ENCODE data around the gene TMIE.

The TMIE gene

GRCh38 chr3:46668591-46668990, 32.6 kb upstream of the TMIE start:
- no peak for DNase-seq (ENCODE audit: extremely low read depth in 1 of 2, low read depth in 1 of 2)

DNA sequence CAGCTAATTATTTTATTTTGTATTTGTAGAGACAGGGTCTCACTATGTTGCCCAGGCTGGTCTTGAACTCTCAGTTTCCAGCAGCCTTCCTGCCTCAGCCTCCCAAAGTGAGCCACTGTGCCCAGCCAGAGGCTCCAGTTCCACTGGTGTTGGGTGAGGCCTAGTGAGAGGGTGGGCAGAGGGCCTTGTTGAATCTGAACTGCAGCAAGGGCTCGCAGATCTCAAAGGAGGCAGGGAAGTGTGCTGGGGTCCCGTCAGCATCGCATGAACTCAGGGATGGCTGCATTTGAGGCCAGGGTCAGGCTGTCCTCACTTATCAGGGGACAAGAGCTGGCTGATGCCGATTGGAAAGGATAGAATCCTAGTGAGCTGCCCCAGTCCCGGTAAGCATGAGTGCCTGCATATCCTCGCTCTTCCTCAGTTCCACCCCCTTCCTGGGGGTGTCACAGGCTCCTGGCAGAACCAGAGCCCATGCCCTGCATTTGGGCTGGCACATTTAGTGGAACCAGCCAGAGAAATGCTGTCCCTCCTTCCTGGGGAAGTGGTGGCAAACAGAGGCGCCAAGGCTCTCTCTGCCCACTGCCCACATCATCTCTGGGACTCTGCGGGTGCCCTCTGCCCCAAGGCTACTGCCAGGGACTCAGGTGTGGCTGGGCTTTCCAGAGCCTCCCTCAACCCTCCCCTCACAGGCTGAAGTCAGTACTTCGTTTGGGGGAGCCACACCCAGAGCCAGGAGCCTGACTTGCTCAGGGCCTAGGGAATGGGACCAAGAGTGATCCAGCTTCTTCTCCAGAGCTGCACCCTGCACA, 31.8 kb upstream of the TMIE start:
- no peak for DNase-seq (ENCODE audit: extremely low read depth in 1 of 2, low read depth in 1 of 2)

GRCh38 chr3:46670000-46670890, 30.9 kb upstream of the TMIE start:
- no peak for DNase-seq (ENCODE audit: extremely low read depth in 1 of 2, low read depth in 1 of 2)

DNA sequence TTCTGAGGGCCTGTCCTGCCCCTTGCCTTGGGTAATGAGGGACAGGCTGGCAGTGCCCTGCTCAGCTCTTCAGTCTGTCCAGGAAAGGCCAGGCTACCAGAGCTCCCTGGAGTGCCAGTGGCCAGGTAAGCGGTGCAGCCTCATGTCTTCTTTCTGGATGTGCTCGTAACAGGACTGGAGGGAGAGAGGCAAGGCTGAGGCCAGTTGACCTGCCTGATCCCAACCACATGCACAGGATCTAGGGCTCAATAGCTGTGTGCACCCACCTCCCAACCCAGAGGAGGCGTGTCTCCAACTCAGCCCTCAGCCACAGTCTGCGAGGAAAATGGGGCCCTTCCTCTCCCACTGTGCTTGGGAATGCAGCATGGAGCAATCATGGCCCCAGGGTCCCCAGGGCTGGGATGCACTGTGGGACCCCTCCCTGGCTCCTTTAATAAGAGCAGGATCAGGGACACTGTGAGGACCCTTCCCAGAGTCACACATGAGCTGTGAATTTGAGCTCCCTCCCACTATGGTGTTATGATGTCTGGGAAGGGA, 30.2 kb upstream of the TMIE start:
- no peak for DNase-seq (ENCODE audit: extremely low read depth in 1 of 2, low read depth in 1 of 2)

GRCh38 chr3:46671541-46672348, 29.4 kb upstream of the TMIE start:
- no peak for DNase-seq (ENCODE audit: extremely low read depth in 1 of 2, low read depth in 1 of 2)

GRCh38 chr3:46672349-46672695, 28.9 kb upstream of the TMIE start:
- no peak for DNase-seq (ENCODE audit: extremely low read depth in 1 of 2, low read depth in 1 of 2)

DNA sequence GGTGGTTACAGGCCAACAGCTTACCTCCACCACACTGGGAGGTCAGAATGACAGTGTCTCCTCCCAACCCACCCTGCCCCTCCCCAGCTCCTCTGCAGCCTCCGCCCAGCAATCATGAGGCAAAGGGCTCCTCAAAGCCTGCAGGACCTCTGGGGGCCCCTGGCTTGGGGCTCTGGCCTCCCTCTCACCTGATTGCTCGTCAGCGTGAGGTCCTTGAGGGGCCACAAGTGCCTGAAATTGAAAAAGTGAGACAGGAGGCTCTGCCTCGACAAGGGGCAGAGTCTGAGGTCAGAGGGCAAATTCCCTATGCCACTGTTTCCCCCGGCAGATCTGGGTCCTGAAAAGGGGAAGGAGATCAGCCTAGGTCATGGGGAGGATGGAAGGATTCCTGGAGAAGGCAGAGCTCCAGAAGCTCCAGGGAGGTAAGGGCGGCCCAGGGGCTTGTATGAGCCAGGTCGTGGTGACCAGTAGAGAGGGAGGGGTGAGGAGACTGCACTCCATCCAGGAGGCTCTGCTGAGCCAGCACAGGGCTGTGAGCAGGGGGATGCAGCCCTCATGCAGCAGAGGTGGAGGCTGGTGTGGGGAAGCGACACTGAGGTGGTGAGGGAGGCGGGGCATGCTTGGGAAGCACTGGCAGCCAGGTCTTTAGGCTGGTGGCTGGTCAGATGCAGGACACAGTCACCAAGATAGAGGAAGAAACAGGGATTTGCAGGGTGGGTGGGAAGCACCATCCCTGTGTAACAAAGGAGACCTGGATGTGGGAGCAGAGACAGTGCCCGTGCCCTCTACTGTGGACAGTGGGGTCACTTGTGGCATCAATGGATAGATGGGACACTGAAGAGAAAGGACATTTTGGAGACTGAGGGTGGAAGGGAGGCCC, 27.8 kb upstream of the TMIE start:
- no peak for DNase-seq (ENCODE audit: extremely low read depth in 1 of 2, low read depth in 1 of 2)

- no peak for DNase-seq (ENCODE audit: extremely low read depth in 1 of 2, low read depth in 1 of 2)
Measured at GRCh38 chr3:46674031-46674845, 27.0 kb upstream of the TMIE start.

- no peak for DNase-seq (ENCODE audit: extremely low read depth in 1 of 2, low read depth in 1 of 2)
Measured at GRCh38 chr3:46675426-46675825, 25.8 kb upstream of the TMIE start.

DNA sequence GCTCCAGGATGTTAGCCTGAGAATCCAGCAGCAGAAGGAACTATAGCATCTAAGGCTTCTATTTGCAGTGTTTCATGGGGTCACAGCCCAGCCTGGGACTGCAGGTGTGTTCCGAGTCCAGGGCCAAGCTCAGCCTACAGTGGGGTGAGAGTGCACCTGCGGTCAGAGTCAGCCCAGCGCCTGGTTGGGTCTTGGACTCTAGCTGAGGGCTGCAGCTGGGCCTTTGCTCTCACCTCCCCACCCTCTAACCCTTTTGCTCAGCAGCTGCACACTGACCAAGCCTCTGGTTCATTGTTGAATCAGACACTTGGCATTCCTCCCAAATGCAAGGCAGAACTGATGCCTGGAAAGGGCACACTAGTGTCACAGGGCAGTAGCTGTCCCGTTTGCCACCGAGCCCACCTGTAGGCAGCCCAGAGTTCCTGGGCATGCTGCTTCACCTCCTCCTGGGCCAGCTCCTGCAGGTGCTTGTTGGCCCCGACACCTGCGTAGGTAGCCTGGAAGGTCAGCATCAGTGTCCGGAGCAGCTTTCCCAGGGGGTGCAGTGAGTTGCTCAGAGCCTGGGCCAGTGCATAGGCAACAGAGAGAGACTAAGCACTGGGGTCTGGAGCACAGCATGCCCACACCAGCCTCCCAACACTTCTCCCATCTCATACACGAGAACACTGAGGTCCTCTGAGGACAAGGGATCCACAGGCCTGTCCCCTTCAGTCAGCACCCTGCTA, 25.2 kb upstream of the TMIE start:
- no peak for DNase-seq (ENCODE audit: extremely low read depth in 1 of 2, low read depth in 1 of 2)

GRCh38 chr3:46676601-46677410, 24.4 kb upstream of the TMIE start:
- DNase-seq (ENCODE audit: extremely low read depth in 1 of 2, low read depth in 1 of 2): no peak

DNA sequence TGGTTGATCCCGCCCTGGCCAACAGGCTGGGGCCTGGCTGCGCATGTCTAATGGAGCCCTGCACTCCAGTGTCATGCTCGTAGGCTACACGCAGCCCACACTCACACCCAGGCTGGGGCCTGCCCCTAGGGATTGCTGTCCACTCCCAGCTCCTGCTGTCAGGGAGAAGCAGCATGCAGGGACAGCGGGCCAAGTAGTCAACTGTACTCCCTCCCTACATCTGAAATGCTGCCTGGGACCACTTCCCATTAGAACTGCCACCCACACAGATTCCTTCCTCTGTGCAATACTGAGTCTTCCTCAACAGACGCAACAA, 23.8 kb upstream of the TMIE start:
- DNase-seq (ENCODE audit: extremely low read depth in 1 of 2, low read depth in 1 of 2): no peak

GRCh38 chr3:46678280-46678679, 22.9 kb upstream of the TMIE start:
- no peak for DNase-seq (ENCODE audit: extremely low read depth in 1 of 2, low read depth in 1 of 2)

DNA sequence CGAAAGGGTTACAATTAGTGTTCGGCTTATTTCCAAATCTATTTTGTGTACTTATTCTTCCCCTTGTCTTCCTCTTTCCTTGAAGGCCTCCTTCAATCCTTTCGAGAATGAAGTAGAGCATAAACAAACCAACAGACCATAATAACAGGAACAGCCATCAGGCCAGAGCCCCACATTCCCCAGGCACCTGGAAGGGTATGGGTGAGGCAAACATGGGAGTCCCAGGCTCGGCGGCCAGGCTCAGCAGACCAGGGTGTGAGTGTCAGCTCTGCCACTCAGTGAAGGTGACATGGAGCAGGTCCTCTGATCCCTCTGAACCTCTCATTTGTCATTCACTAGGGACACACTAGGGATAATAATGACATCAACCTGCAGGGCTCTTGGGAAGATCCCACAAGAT, 21.5 kb upstream of the TMIE start:
- DNase-seq (ENCODE audit: extremely low read depth in 1 of 2, low read depth in 1 of 2): no peak

DNA sequence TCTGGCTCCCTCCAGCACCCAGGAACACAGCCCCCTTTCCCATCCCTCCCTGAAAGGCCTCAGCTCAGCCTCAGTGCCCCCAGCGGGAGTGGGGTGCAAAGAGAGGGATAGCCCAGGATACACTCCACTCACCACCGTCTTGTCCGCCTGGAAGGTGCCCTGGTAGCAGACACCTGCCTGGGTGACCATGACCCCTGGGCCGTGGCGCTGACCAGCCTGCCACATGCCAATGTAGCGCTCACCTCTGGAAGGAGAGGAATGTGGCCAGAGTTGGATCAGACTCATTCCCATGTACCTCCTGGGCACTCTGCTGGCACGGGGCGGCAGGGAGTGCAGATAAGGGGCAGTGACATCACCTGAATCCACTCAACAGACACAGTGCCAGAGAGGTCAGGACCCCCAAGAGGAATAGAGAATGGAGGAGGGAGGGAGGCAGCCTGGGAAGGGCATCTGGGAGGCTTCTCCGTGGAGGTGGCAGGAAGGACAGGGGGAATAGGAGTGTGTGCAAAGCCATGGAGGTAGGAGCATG, 20.8 kb upstream of the TMIE start:
- DNase-seq (ENCODE audit: extremely low read depth in 1 of 2, low read depth in 1 of 2): no peak

DNA sequence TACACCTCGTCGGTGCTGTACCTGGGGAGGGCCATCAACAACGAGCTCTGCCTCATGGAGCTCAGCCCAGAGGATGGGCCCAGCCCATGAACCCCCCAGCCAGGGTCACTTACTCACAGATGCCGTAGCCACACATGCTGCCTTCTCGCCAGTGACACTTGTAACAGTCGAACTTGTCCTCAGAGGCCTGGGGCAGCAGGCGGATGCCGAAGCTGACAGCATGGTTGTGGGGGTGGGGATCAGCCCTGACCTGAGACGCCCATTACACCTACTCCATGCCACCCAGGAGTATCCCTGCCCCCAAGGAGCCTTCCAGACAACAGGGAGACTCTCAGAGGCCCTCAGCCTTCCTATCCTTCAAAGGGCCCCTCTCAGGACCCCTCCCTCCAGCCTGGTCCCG, 19.8 kb upstream of the TMIE start:
- no peak for DNase-seq (ENCODE audit: extremely low read depth in 1 of 2, low read depth in 1 of 2)

GRCh38 chr3:46681856-46682540, 19.2 kb upstream of the TMIE start:
- no peak for DNase-seq (ENCODE audit: extremely low read depth in 1 of 2, low read depth in 1 of 2)
